ENCODE measurements around the gene STX16. TPM values are rescaled to one million over a fixed set of nuclear protein-coding genes. Genes with fewer than 3 reads are reported as not detected.

STX16 gene
- total RNA-seq, 1 experiment from 2014 or later: 89.1 TPM

DNA sequence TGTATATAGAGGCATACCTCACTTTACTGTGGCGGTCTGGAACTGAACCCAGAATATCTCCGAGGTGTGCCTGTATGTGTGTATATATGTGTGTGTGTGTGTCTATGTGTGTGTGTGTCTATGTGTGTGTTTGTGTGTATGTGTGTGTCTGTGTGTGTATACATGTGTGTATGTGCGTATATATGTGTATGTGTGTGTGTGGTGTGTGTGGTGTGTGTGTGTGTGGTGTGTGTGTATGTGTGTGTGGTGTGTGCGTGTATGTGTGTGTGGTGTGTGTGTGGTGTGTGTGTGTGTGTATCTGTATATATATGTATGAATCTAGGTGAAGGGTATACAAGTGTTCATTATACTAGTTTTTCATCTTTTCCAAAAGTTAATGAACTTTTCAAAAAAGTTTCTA is 37.3 kb downstream of the STX16 start:
- Mint-ChIP-seq H3K4me3 (no peak overlapping the region), H3K27me3 (ENCODE audit: low read depth) (no peaks in the 10 kb centered on the region), H3K36me3 (peaks cover 13% of the 10 kb centered on the region), H3K4me1 (peaks cover 33% of the 10 kb centered on the region), H3K27ac (peak overlapping the region; percentile 58; the same call in 1 of the 2 replicates), H3K9me3 (no peaks in the 10 kb centered on the region)
- CTCF ChIA-PET: interaction anchor here (1.4 to 2.0 kb wide), 2 partner anchors 37 to 207 kb away, joined by 4 to 7 read pairs; partner anchors contain the start of gene STX16
- DNase-seq (ENCODE audit: low spot score): no peak
- no peak for TF ChIP-seq E2F5 (CRISPR knock-in tag; IDR thresholded peaks at IDR 0.05)
- TF ChIP-seq, protein P1, sequence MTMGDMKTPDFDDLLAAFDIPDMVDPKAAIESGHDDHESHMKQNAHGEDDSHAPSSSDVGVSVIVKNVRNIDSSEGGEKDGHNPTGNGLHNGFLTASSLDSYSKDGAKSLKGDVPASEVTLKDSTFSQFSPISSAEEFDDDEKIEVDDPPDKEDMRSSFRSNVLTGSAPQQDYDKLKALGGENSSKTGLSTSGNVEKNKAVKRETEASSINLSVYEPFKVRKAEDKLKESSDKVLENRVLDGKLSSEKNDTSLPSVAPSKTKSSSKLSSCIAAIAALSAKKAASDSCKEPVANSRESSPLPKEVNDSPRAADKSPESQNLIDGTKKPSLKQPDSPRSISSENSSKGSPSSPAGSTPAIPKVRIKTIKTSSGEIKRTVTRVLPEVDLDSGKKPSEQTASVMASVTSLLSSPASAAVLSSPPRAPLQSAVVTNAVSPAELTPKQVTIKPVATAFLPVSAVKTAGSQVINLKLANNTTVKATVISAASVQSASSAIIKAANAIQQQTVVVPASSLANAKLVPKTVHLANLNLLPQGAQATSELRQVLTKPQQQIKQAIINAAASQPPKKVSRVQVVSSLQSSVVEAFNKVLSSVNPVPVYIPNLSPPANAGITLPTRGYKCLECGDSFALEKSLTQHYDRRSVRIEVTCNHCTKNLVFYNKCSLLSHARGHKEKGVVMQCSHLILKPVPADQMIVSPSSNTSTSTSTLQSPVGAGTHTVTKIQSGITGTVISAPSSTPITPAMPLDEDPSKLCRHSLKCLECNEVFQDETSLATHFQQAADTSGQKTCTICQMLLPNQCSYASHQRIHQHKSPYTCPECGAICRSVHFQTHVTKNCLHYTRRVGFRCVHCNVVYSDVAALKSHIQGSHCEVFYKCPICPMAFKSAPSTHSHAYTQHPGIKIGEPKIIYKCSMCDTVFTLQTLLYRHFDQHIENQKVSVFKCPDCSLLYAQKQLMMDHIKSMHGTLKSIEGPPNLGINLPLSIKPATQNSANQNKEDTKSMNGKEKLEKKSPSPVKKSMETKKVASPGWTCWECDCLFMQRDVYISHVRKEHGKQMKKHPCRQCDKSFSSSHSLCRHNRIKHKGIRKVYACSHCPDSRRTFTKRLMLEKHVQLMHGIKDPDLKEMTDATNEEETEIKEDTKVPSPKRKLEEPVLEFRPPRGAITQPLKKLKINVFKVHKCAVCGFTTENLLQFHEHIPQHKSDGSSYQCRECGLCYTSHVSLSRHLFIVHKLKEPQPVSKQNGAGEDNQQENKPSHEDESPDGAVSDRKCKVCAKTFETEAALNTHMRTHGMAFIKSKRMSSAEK (CRISPR knock-in tag; IDR thresholded peaks at IDR 0.05; ENCODE audit: borderline replicate concordance): no peak
- TF ChIP-seq ZNF138 (CRISPR knock-in tag; conservative IDR thresholded peaks at IDR 0.05): no peak
- TF ChIP-seq JAZF1 (CRISPR knock-in tag; IDR thresholded peaks at IDR 0.05): no peak
- ATAC-seq: no peak
- POLR2A ChIA-PET: no interaction called here

DNA sequence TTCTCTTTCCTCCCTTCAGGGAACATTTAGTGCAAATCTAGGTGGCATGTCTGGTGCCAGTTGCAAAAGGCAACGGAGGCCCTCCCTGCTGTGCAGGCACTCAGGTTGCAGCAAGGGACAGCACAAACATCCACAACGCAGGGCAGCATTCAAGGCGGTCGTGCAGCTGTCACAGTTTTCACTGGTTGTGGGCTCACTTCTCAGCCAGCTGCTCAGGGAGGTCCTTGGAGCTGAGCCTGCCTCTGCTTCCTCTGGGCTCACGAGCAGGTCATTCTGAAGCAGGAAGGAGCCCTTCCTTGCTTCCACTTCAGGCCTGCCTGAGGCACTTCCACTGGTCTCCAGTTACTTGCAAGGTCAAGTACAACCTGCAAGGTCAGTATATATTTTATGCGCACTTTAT is 37.8 kb downstream of the STX16 start:
- Mint-ChIP-seq H3K27me3 (ENCODE audit: low read depth) (no peaks in the 10 kb centered on the region), H3K36me3 (peaks cover 13% of the 10 kb centered on the region), H3K4me3 (no peak overlapping the region), H3K27ac (peak overlapping the region; percentile 92), H3K4me1 (peaks cover 37% of the 10 kb centered on the region), H3K9me3 (no peaks in the 10 kb centered on the region)
- ChIA-PET POLR2A (no interaction called here), CTCF (interaction anchor here (1.4 to 2.0 kb wide), 2 partner anchors 38 to 207 kb away, joined by 4 to 7 read pairs; partner anchors contain the start of gene STX16)
- no peak for TF ChIP-seq IRF1 (CRISPR knock-in tag; IDR thresholded peaks at IDR 0.05)
- TF ChIP-seq CREB1 (CRISPR knock-in tag; IDR thresholded peaks at IDR 0.05): no peak
- TF ChIP-seq, protein P2, sequence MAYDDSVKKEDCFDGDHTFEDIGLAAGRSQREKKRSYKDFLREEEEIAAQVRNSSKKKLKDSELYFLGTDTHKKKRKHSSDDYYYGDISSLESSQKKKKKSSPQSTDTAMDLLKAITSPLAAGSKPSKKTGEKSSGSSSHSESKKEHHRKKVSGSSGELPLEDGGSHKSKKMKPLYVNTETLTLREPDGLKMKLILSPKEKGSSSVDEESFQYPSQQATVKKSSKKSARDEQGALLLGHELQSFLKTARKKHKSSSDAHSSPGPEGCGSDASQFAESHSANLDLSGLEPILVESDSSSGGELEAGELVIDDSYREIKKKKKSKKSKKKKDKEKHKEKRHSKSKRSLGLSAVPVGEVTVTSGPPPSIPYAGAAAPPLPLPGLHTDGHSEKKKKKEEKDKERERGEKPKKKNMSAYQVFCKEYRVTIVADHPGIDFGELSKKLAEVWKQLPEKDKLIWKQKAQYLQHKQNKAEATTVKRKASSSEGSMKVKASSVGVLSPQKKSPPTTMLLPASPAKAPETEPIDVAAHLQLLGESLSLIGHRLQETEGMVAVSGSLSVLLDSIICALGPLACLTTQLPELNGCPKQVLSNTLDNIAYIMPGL (CRISPR knock-in tag; IDR thresholded peaks at IDR 0.05): no peak
- TF ChIP-seq ZBTB43 (CRISPR knock-in tag; IDR thresholded peaks at IDR 0.05): no peak
- TF ChIP-seq NR1H2 (CRISPR knock-in tag; IDR thresholded peaks at IDR 0.05): no peak
- TF ChIP-seq NFYB (CRISPR knock-in tag; conservative IDR thresholded peaks at IDR 0.05; ENCODE audit: low read depth): no peak
- no peak for TF ChIP-seq SMAD4 (CRISPR knock-in tag; IDR thresholded peaks at IDR 0.05)
- no peak for TF ChIP-seq GTF2I (CRISPR knock-in tag; conservative IDR thresholded peaks at IDR 0.05)
- no peak for TF ChIP-seq CREM (CRISPR knock-in tag; IDR thresholded peaks at IDR 0.05)
- TF ChIP-seq TEAD1 (CRISPR knock-in tag; IDR thresholded peaks at IDR 0.05): no peak
- no peak for TF ChIP-seq GABPB1 (CRISPR knock-in tag; IDR thresholded peaks at IDR 0.05)
- ATAC-seq (0 out of 2 replicates have a peak, but pooled peaks have one; percentile 4), DNase-seq (ENCODE audit: low spot score) (no peak)

Data from WTC11 (cell line).